HepG2 (cell line): ENCODE measurements around the gene MFAP3L. TPM values are rescaled to one million over a fixed set of nuclear protein-coding genes. Genes with fewer than 3 reads are reported as not detected.

Experiments used
- ATAC-seq: fragments of 200-7000 bp; cut with Tn5 transposase; 3 replicates; pipeline ENCODE4 v1.9.1; 2020; ENCODE audit warnings: mild to moderate bottlenecking, moderate library complexity
- BruUV-seq: library from RNA; stranded (reverse); fragments of 400-500 nt; replicated peaks from 2 replicates; lab custom pipeline; 2021; lab: Mats Ljungman, UMichigan
- CTCF ChIA-PET: fragments of 300-600 bp; formaldehyde crosslinking; extraction: SDS; loops from one replicate; lab custom pipeline; 2021; ENCODE audit warnings: low total read pairs, inconsistent platforms, low intra/inter-chr PET ratio; lab: Yijun Ruan, JAX
- POLR2A ChIA-PET: fragments of 350-600 bp; sonication (Branson Sonifier 250); formaldehyde crosslinking; loops from one replicate; lab custom pipeline; 2020; ENCODE audit warnings: antibody characterized with exemption, inconsistent platforms; lab: Yijun Ruan, JAX
- DNase-seq: peaks from one replicate; pipeline ENCODE4 v3.0.0-alpha.2; 2015; ENCODE audit warnings: low spot score
- FAIRE-seq: peaks from 3 replicates; lab custom pipeline; 2011; peaks lifted over from hg19 to GRCh38; lab: Jason Lieb, UNC
- H2AFZ ChIP-seq: one replicate; pipeline ENCODE4 v1.6.1; 2011; ENCODE audit warnings: low read length, inconsistent platforms
- H3K27ac ChIP-seq: fragments of 300-600 bp; 3 replicates; pipeline ENCODE4 v1.8.0; 2011; ENCODE audit warnings: mixed run types, mild to moderate bottlenecking, mixed read lengths, low read length, inconsistent platforms; ENCODE audit not compliant: insufficient read depth; ENCODE audit errors: extremely low read length
- H3K27me3 ChIP-seq, 2 experiments: fragments of 200-600 bp in 1 of 2; 2 replicates in 1 of 2; 3 replicates in 1 of 2; pipeline versions ENCODE4 v1.6.0 to v1.8.0; 2011; ENCODE audit warnings: low read length in 2 of 2, mild to moderate bottlenecking in 2 of 2, moderate library complexity in 2 of 2, inconsistent platforms in 1 of 2; ENCODE audit not compliant: insufficient read depth in 2 of 2, control insufficient read depth in 1 of 2
- H3K36me3 ChIP-seq, 2 experiments: fragments of 200-600 bp in 1 of 2; replicated peaks in 1 of 2; 2 replicates in 1 of 2; 3 replicates in 1 of 2; pipeline versions ENCODE4 v1.5.1 to v1.8.0; 2011; ENCODE audit warnings: low read length in 2 of 2, inconsistent platforms in 1 of 2; ENCODE audit not compliant: insufficient read depth in 2 of 2, control insufficient read depth in 1 of 2
- H3K4me1 ChIP-seq: 2 replicates; pipeline ENCODE4 v1.5.1; 2012; ENCODE audit warnings: low read length, inconsistent platforms; ENCODE audit not compliant: insufficient read depth
- H3K4me2 ChIP-seq: 2 replicates; pipeline ENCODE4 v1.6.0; 2011; ENCODE audit warnings: low read depth, low read length, inconsistent platforms
- H3K4me3 ChIP-seq, 3 experiments: fragments of 200-600 bp in 1 of 3; sonication (generic), shearing (Covaris generic) in 1 of 3; replicated peaks in 1 of 3; 2 replicates each; pipeline ENCODE4 v1.5.1; 2011 to 2016; ENCODE audit warnings: low read length in 3 of 3, inconsistent platforms in 2 of 3, low read depth in 2 of 3, mild to moderate bottlenecking in 2 of 3, control low read depth in 1 of 3, mixed read lengths in 1 of 3; ENCODE audit not compliant: insufficient read depth in 1 of 3
- H3K79me2 ChIP-seq: one replicate; pipeline ENCODE4 v1.6.1; 2011; ENCODE audit warnings: low read length, inconsistent platforms; ENCODE audit not compliant: insufficient read depth
- H3K9ac ChIP-seq: 2 replicates; pipeline ENCODE4 v1.6.0; 2011; ENCODE audit warnings: mild to moderate bottlenecking, low read depth, low read length, inconsistent platforms; ENCODE audit not compliant: insufficient read depth
- H3K9me3 ChIP-seq: 2 replicates; pipeline ENCODE4 v1.5.1; 2012; ENCODE audit warnings: mild to moderate bottlenecking, low read length
- H4K20me1 ChIP-seq: 2 replicates; pipeline ENCODE4 v1.6.0; 2011; ENCODE audit warnings: inconsistent platforms, mild to moderate bottlenecking, low read length, moderate library complexity; ENCODE audit not compliant: insufficient read depth
- CREB1 ChIP-seq, 2 experiments: fragments of 450-650 bp in 1 of 2; IDR thresholded peaks; 2 replicates each; pipeline ENCODE4 v1.6.1; 2016 to 2017; ENCODE audit warnings: control low read depth in 1 of 2, mild to moderate bottlenecking in 1 of 2, missing compliant biosample characterization in 1 of 2, missing genetic modification characterization in 1 of 2
- E2F5 ChIP-seq: sonication (generic); formaldehyde crosslinking; conservative IDR thresholded peaks from 2 replicates; pipeline ENCODE4 v1.4.0; 2020; ENCODE audit warnings: missing genetic modification reagents
- ZBTB4 ChIP-seq: sonication (generic); formaldehyde crosslinking; IDR thresholded peaks from 2 replicates; pipeline ENCODE4 v1.4.0; 2020; ENCODE audit warnings: missing genetic modification reagents, mild to moderate bottlenecking, borderline replicate concordance
- ZFP36L1 ChIP-seq: sonication (generic); formaldehyde crosslinking; IDR thresholded peaks from 2 replicates; pipeline ENCODE4 v1.8.0; 2022; ENCODE audit warnings: mild to moderate bottlenecking, missing genetic modification reagents, moderate library complexity
- ZNF337 ChIP-seq: sonication (generic); formaldehyde crosslinking; IDR thresholded peaks from 2 replicates; pipeline ENCODE4 v1.5.1; 2020; ENCODE audit warnings: missing genetic modification reagents, low read depth, mild to moderate bottlenecking, borderline replicate concordance
- ZNF607 ChIP-seq: sonication (generic); formaldehyde crosslinking; IDR thresholded peaks from 2 replicates; pipeline ENCODE4 v1.5.1; 2020; ENCODE audit warnings: missing genetic modification reagents, mild to moderate bottlenecking, borderline replicate concordance
- WGBS: methylation state at CpG from one replicate; pipeline ENCODE4 v1.1.6; 2017; ENCODE audit warnings: low lambda C conversion rate; 5-methylcytosine and 5-hydroxymethylcytosine counted together
- in situ Hi-C: cut with HindIII; loops from 2 replicates; pipeline ENCODE4 v1.10.0; 2017; ENCODE audit warnings: low pct_unique_long_range_greater_than_20kb; ENCODE audit not compliant: extremely low pct_ligation_motif_present
- intact Hi-C: fragments of 100-400 bp; cut with micrococcal nuclease; formaldehyde crosslinking; loops from one replicate; pipeline ENCODE4 v1.10.0; 2022; ENCODE audit not compliant: unreplicated experiment
- polyA plus RNA-seq, 8 experiments: library from polyadenylated mRNA; depleted of rRNA in 3 of 8; stranded (reverse) in 7 of 8; unstranded in 1 of 8; fragments of >200 nt; fragmentation: Illumina TruSeq in 4 of 8; extraction: Trizol in 4 of 8; gene quantifications; 2 replicates each; pipeline versions ENCODE4 v1.2.1 to v1.2.3, GENCODE V29; 2011 to 2016; ENCODE audit warnings: low read depth in 4 of 8, missing spikeins in 1 of 8, mixed read lengths in 1 of 8; ENCODE audit not compliant: insufficient read depth in 1 of 8
- total RNA-seq, 5 experiments: library from RNA; depleted of rRNA; stranded (reverse); fragments of >200 nt; fragmentation: Illumina TruSeq; extraction: Trizol; gene quantifications; 2 replicates each; pipeline ENCODE4 v1.2.3, GENCODE V29; 2016; ENCODE audit warnings: low read depth in 1 of 5

Gene MFAP3L
- total and polyA plus RNA-seq, 2 of the 13 experiments (the other 11 are each of a cell fraction or from before 2014, with no cell fraction given), result 1.5 to 3.6 TPM

DNA sequence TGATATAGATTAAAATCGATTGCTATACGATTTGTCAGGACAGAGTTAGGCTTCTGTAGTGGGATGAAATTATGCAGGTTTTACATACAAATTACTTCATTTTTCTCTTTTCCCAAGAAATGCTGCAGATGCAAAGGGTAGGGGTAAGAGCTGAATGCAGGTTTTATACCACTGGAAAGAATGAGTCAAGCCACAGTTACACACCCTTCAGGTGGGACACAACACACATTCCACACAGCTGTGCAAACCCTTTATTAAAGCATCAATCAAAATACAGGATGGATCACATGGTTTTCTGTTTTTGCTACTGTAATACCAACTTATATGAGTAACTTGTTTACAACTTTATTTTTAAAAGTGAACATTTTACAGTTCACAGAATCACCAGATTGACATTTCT, 39.8 kb downstream of the MFAP3L start (continued):
- TF ChIP-seq ZBTB4 (CRISPR knock-in tag), result no peak
- TF ChIP-seq E2F5, result no peak

GRCh38 chr4:169985881-169986280, 40.3 kb downstream of the MFAP3L start:
- Histone ChIP-seq H4K20me1 (no peaks in the 10 kb centered on the region), H3K4me2 (no peak overlapping the region), H3K27me3 (no peaks in the 10 kb centered on the region), H3K9me3 (no peaks in the 10 kb centered on the region), H3K9ac (no peak overlapping the region), H3K36me3 (no peaks in the 10 kb centered on the region), H3K4me1 (no peaks in the 10 kb centered on the region), H3K4me3 (no peak overlapping the region), H3K79me2 (no peaks in the 10 kb centered on the region), H3K27ac (no peak overlapping the region), H2AFZ (no peak overlapping the region)
- in situ Hi-C loops, result no loop called here
- WGBS, result 19% methylated on average over 2 of the region's 2 CpGs
- ChIA-PET CTCF (no interaction called here), POLR2A (no interaction called here)
- ATAC-seq (no peak), FAIRE-seq (no peak), DNase-seq (no peak)
- TF ChIP-seq ZNF607 (CRISPR knock-in tag) (no peak), ZFP36L1 (CRISPR knock-in tag) (no peak), ZNF337 (CRISPR knock-in tag) (no peak), CREB1 (IDR thresholded peaks at IDR 0.05) (no peak), CREB1 (CRISPR knock-in tag; IDR thresholded peaks at IDR 0.05) (no peak)
- intact Hi-C loops, result no loop called here
- BruUV-seq, result no TSS peak
